ENCODE data around the gene STAG3. TPM values are rescaled to one million over a fixed set of nuclear protein-coding genes. Genes with fewer than 3 reads are reported as not detected.

Gene STAG3
- total and polyA plus RNA-seq, 2 donors (not counting 3 experiments of a cell fraction or from before 2014, with no cell fraction given), result 0.29 to 1.4 TPM

DNA sequence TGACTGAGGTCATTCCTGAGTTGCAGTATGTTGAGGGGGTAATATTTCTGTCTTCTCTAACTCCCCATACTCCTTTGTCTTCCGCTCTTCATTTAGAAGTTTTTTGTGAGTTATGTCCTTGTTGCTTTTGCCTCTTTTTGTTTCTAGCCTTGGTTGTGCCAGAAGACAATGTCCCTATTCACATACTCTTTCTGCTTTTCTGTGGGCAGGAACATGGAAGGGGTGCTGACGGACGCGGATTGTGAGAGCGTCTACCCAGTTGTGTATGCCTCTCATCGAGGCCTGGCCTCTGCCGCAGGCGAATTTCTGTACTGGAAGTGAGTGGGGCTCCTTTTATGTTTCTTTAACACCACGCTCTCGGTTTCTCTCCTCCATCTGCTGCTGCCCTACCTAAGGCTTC is 20.5 kb downstream of the STAG3 start:
- no peak for DNase-seq (ENCODE audit: low read depth, low spot score)

DNA sequence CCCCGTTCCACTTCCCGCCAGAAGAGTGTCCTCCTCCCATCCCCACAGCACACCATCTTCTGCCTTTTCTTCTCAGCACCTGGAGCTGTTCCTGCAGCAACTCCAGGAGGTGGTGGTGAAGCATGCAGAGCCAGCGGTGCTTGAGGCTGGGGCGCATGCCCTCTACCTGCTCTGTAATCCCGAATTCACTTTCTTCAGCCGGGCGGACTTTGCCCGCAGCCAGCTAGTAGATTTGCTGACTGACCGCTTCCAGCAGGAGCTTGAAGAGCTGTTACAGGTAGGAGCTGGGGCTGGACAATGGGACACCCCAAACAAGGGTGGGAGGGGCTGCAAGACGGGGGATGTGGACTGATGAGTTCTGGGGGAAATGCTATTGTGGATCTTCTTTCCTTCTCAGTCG is 23.0 kb downstream of the STAG3 start:
- Histone ChIP-seq H3K4me1 (ENCODE audit: control insufficient read depth, extremely low read depth, insufficient read depth, low read length) (no peaks in the 10 kb centered on the region), H4K20me1 (replicated peaks; ENCODE audit: control insufficient read depth, extremely low read depth, insufficient read depth, low read length) (no peaks in the 10 kb centered on the region), H3K9me1 (replicated peaks; ENCODE audit: control insufficient read depth, extremely low read depth, insufficient read depth, low read length) (no peaks in the 10 kb centered on the region), H3K27me3 (ENCODE audit: control insufficient read depth in 2 of 2, insufficient read depth in 2 of 2, low read length in 2 of 2) (peaks cover 11 to 19% of the 10 kb centered on the region in 2 experiments), H2AFZ (ENCODE audit: low read depth, low read length) (no peak overlapping the region), H3K9ac (replicated peaks; ENCODE audit: extremely low read depth, insufficient read depth, low read length) (no peak overlapping the region), H3K9me3 (replicated peaks; ENCODE audit: control insufficient read depth, insufficient read depth, low read length) (no peaks in the 10 kb centered on the region), H3K4me2 (ENCODE audit: insufficient read depth, low read length) (no peak overlapping the region), H3K36me3 (ENCODE audit: control insufficient read depth in 2 of 2, extremely low read depth in 1 of 2, insufficient read depth in 2 of 2, low read length in 2 of 2) (no peaks in the 10 kb centered on the region), H3K4me3 (replicated peaks in 1 of 3; ENCODE audit: insufficient read depth in 1 of 3, low read depth in 1 of 3, low read length in 3 of 3) (no peak overlapping the region), H3K27ac (ENCODE audit: insufficient read depth, low read depth, low read length) (no peak overlapping the region), H3K79me2 (ENCODE audit: control insufficient read depth, insufficient read depth, low read length) (no peaks in the 10 kb centered on the region)
- ChIA-PET POLR2A (no interaction called here), CTCF (interaction anchor here (1.4 to 1.8 kb wide), 3 partner anchors 11 to 68 kb away, joined by 3 to 4 read pairs (median 3); no protein-coding TSS in a partner anchor)
- no peak for DNase-seq (ENCODE audit: low read depth, low spot score)
- BruUV-seq (replicated peaks), result no TSS peak
- TF ChIP-seq, protein P1, sequence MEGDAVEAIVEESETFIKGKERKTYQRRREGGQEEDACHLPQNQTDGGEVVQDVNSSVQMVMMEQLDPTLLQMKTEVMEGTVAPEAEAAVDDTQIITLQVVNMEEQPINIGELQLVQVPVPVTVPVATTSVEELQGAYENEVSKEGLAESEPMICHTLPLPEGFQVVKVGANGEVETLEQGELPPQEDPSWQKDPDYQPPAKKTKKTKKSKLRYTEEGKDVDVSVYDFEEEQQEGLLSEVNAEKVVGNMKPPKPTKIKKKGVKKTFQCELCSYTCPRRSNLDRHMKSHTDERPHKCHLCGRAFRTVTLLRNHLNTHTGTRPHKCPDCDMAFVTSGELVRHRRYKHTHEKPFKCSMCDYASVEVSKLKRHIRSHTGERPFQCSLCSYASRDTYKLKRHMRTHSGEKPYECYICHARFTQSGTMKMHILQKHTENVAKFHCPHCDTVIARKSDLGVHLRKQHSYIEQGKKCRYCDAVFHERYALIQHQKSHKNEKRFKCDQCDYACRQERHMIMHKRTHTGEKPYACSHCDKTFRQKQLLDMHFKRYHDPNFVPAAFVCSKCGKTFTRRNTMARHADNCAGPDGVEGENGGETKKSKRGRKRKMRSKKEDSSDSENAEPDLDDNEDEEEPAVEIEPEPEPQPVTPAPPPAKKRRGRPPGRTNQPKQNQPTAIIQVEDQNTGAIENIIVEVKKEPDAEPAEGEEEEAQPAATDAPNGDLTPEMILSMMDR (IDR thresholded peaks at IDR 0.05; ENCODE audit: extremely low read depth in 1 of 2, insufficient read depth in 1 of 2, low read depth in 1 of 2, low read length in 2 of 2), result no peak
- TF ChIP-seq EZH2 (IDR thresholded peaks at IDR 0.05; ENCODE audit: borderline replicate concordance, low read depth, low read length, severe bottlenecking) (no peak), GATA2 (IDR thresholded peaks at IDR 0.05; ENCODE audit: insufficient read depth, insufficient read length, low read depth, low read length) (no peak), JUN (IDR thresholded peaks at IDR 0.05; ENCODE audit: borderline replicate concordance, insufficient read depth, insufficient read length, low read depth) (no peak)
- no peak for FAIRE-seq
- intact Hi-C loops (cut with micrococcal nuclease) (no loop called here), dilution Hi-C loops (cut with MboI; ENCODE audit: extremely low pct_ligation_motif_present, low sequenced_read_pairs) (no loop called here)

More for the DNA sequence above, 20.5 kb downstream of the STAG3 start:
- Histone ChIP-seq H3K36me3 (ENCODE audit: control insufficient read depth in 2 of 2, extremely low read depth in 1 of 2, insufficient read depth in 2 of 2, low read length in 2 of 2) (no peaks in the 10 kb centered on the region), H3K27me3 (ENCODE audit: control insufficient read depth in 2 of 2, insufficient read depth in 2 of 2, low read length in 2 of 2) (peaks cover 9 to 20% of the 10 kb centered on the region in 2 experiments), H2AFZ (ENCODE audit: low read depth, low read length) (no peak overlapping the region), H3K4me3 (replicated peaks in 1 of 3; ENCODE audit: insufficient read depth in 1 of 3, low read depth in 1 of 3, low read length in 3 of 3) (no peak overlapping the region), H3K9ac (replicated peaks; ENCODE audit: extremely low read depth, insufficient read depth, low read length) (no peak overlapping the region), H3K4me2 (ENCODE audit: insufficient read depth, low read length) (no peak overlapping the region), H3K9me1 (replicated peaks; ENCODE audit: control insufficient read depth, extremely low read depth, insufficient read depth, low read length) (no peaks in the 10 kb centered on the region), H3K9me3 (replicated peaks; ENCODE audit: control insufficient read depth, insufficient read depth, low read length) (no peaks in the 10 kb centered on the region), H4K20me1 (replicated peaks; ENCODE audit: control insufficient read depth, extremely low read depth, insufficient read depth, low read length) (no peaks in the 10 kb centered on the region), H3K79me2 (ENCODE audit: control insufficient read depth, insufficient read depth, low read length) (no peaks in the 10 kb centered on the region), H3K4me1 (ENCODE audit: control insufficient read depth, extremely low read depth, insufficient read depth, low read length) (no peaks in the 10 kb centered on the region), H3K27ac (ENCODE audit: insufficient read depth, low read depth, low read length) (no peak overlapping the region)
- intact Hi-C loops (cut with micrococcal nuclease) (no loop called here), dilution Hi-C loops (cut with MboI; ENCODE audit: extremely low pct_ligation_motif_present, low sequenced_read_pairs) (no loop called here)
- BruUV-seq (replicated peaks), result no TSS peak
- ChIA-PET CTCF (interaction anchor here (1.0 kb wide), 2 partner anchors 8 kb away, joined by 3 read pairs; no protein-coding TSS in a partner anchor), POLR2A (no interaction called here)
- FAIRE-seq, result no peak
- TF ChIP-seq POLR2A (IDR thresholded peaks at IDR 0.05; ENCODE audit: low read depth, low read length), result no peak
- TF ChIP-seq FOS (IDR thresholded peaks at IDR 0.05; ENCODE audit: borderline replicate concordance, insufficient read depth, low read length), result no peak
- TF ChIP-seq POLR2AphosphoS5 (IDR thresholded peaks at IDR 0.05; ENCODE audit: insufficient read depth, low read depth, low read length), result no peak
- no peak for TF ChIP-seq MYC (IDR thresholded peaks at IDR 0.05; ENCODE audit: low read depth, low read length)
- TF ChIP-seq JUN (IDR thresholded peaks at IDR 0.05; ENCODE audit: borderline replicate concordance, insufficient read depth, insufficient read length, low read depth), result no peak
- no peak for TF ChIP-seq EZH2 (IDR thresholded peaks at IDR 0.05; ENCODE audit: borderline replicate concordance, low read depth, low read length, severe bottlenecking)

Data from endothelial cell of umbilical vein (primary cell).